Astrocyte (in vitro differentiated cells and primary cell): ENCODE measurements around the gene PVR. TPM values are rescaled to one million over a fixed set of nuclear protein-coding genes. Genes with fewer than 3 reads are reported as not detected.
A peak's percentile ranks its signal among the peaks of the same experiment; 100 is the strongest.

Experiments
- DNase-seq: peaks from one replicate; pipeline ENCODE4 v3.0.0-alpha.2; 2010; ENCODE audit warnings: low read depth
- FAIRE-seq: peaks from 2 replicates; lab custom pipeline; 2011; peaks lifted over from hg19 to GRCh38; lab: Jason Lieb, UNC
- H2AFZ ChIP-seq: 2 replicates; pipeline ENCODE4 v1.6.0; 2012; ENCODE audit warnings: low read depth, low read length, inconsistent platforms
- H3K27ac ChIP-seq: 2 replicates; pipeline ENCODE4 v1.5.1; 2011; ENCODE audit warnings: low read depth, low read length, inconsistent platforms
- H3K27me3 ChIP-seq: 2 replicates; pipeline ENCODE4 v1.6.0; 2011; ENCODE audit warnings: low read length, inconsistent platforms; ENCODE audit not compliant: insufficient read depth
- H3K36me3 ChIP-seq: 2 replicates; pipeline ENCODE4 v1.5.1; 2011; ENCODE audit warnings: low read length, inconsistent platforms; ENCODE audit not compliant: insufficient read depth
- H3K4me1 ChIP-seq: 2 replicates; pipeline ENCODE4 v1.5.1; 2011; ENCODE audit warnings: low read length, inconsistent platforms; ENCODE audit not compliant: insufficient read depth
- H3K4me2 ChIP-seq: 2 replicates; pipeline ENCODE4 v1.6.0; 2012; ENCODE audit warnings: low read length, inconsistent platforms
- H3K4me3 ChIP-seq: 2 replicates; pipeline ENCODE4 v1.5.1; 2011; ENCODE audit warnings: low read depth, mild to moderate bottlenecking, low read length, inconsistent platforms; ENCODE audit not compliant: insufficient read depth
- H3K79me2 ChIP-seq: 2 replicates; pipeline ENCODE4 v1.6.0; 2012; ENCODE audit warnings: mild to moderate bottlenecking, low read length, inconsistent platforms; ENCODE audit not compliant: insufficient read depth
- H3K9ac ChIP-seq: 2 replicates; pipeline ENCODE4 v1.6.0; 2012; ENCODE audit warnings: mild to moderate bottlenecking, low read length, inconsistent platforms
- H3K9me3 ChIP-seq: 2 replicates; pipeline ENCODE4 v1.5.1; 2012; ENCODE audit warnings: low read depth, mild to moderate bottlenecking, low read length, inconsistent platforms; ENCODE audit not compliant: insufficient read depth
- H4K20me1 ChIP-seq: 2 replicates; pipeline ENCODE4 v1.6.0; 2012; ENCODE audit warnings: low read length, inconsistent platforms; ENCODE audit not compliant: insufficient read depth
- H3K27ac Mint-ChIP-seq: one replicate; pipeline ENCODE4 v1.8.0; 2021; ENCODE audit warnings: mild to moderate bottlenecking, mixed read lengths; ENCODE audit not compliant: unreplicated experiment
- H3K27me3 Mint-ChIP-seq: one replicate; pipeline ENCODE4 v1.8.0; 2021; ENCODE audit warnings: low read depth, mixed read lengths; ENCODE audit not compliant: unreplicated experiment
- H3K36me3 Mint-ChIP-seq: one replicate; pipeline ENCODE4 v1.8.0; 2021; ENCODE audit warnings: low read depth, mixed read lengths; ENCODE audit not compliant: unreplicated experiment
- H3K4me1 Mint-ChIP-seq: one replicate; pipeline ENCODE4 v1.8.0; 2021; ENCODE audit warnings: low read depth, mixed read lengths; ENCODE audit not compliant: unreplicated experiment
- H3K4me3 Mint-ChIP-seq: one replicate; pipeline ENCODE4 v1.8.0; 2021; ENCODE audit warnings: mild to moderate bottlenecking, moderate library complexity, mixed read lengths; ENCODE audit not compliant: unreplicated experiment
- H3K9me3 Mint-ChIP-seq: one replicate; pipeline ENCODE4 v1.8.0; 2021; ENCODE audit warnings: mild to moderate bottlenecking, mixed read lengths; ENCODE audit not compliant: unreplicated experiment
- CTCF ChIP-seq: IDR thresholded peaks from 2 replicates; pipeline ENCODE4 v1.5.1; 2011; ENCODE audit warnings: low read depth, mild to moderate bottlenecking, inconsistent platforms, low read length, moderate library complexity; ENCODE audit not compliant: insufficient read depth
- EZH2 ChIP-seq: IDR thresholded peaks from 2 replicates; pipeline ENCODE4 v1.6.1; 2012; ENCODE audit warnings: mild to moderate bottlenecking, low read length, inconsistent platforms; ENCODE audit not compliant: insufficient read depth
- total RNA-seq: library from RNA; stranded (reverse); gene quantifications from 2 replicates; pipeline ENCODE4 v1.2.1, GENCODE V29; 2021

The PVR gene
- total RNA-seq, 1 donor from 2014 or later: 81.6 TPM

DNA sequence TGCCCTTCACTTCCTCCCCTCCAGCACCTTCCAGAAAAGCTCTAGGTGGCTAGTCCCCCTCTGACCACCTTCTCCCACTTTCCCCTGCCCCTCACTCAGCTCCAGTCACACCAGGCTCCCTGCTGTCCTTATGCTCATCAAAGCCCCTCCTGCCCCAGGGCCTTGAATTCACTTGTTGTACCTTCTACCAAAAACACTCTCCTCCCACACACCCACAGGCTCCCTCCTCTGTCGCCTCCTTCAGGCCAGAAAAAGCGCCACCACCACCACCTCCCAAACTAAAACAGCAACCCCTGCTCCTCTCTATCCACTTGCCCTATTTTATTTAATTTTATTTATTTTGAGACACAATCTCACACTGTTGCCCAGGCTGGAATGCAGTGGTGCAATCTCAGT is 50.5 kb downstream of the PVR start:
- Mint-ChIP-seq H3K36me3 (no peaks in the 10 kb centered on the region), H3K4me3 (no peak overlapping the region), H3K27me3 (peaks cover 17% of the 10 kb centered on the region), H3K4me1 (peaks cover 7% of the 10 kb centered on the region), H3K9me3 (no peaks in the 10 kb centered on the region), H3K27ac (peak overlapping the region; percentile 53)
- DNase-seq (no peak), FAIRE-seq (no peak)
- no peaks in the 10 kb centered on the region for H3K36me3 ChIP-seq
- TF ChIP-seq EZH2: no peak
- peak; percentile 4 for TF ChIP-seq CTCF
- H3K4me1 ChIP-seq: peaks cover 13% of the 10 kb centered on the region
- no peak overlapping the region for H3K4me2 ChIP-seq
- no peaks in the 10 kb centered on the region for H3K79me2 ChIP-seq
- H3K4me3 ChIP-seq: no peak overlapping the region
- no peak overlapping the region for H3K9ac ChIP-seq
- no peaks in the 10 kb centered on the region for H3K9me3 ChIP-seq
- H3K27me3 ChIP-seq: no peaks in the 10 kb centered on the region
- no peak overlapping the region for H2AFZ ChIP-seq
- no peak overlapping the region for H3K27ac ChIP-seq
- no peaks in the 10 kb centered on the region for H4K20me1 ChIP-seq

- no peaks in the 10 kb centered on the region for H3K79me2 ChIP-seq
- H3K9me3 Mint-ChIP-seq: no peaks in the 10 kb centered on the region
Observed at GRCh38 chr19:44696939-44697669, 53.4 kb downstream of the PVR start.

More at GRCh38 chr19:44696939-44697669, 53.4 kb downstream of the PVR start:
- Mint-ChIP-seq H3K4me3 (no peak overlapping the region), H3K27me3 (peaks cover 17% of the 10 kb centered on the region), H3K36me3 (no peaks in the 10 kb centered on the region), H3K4me1 (peaks cover 1% of the 10 kb centered on the region), H3K27ac (no peak overlapping the region)
- Histone ChIP-seq H3K9me3 (no peaks in the 10 kb centered on the region), H3K4me3 (no peak overlapping the region), H4K20me1 (no peaks in the 10 kb centered on the region), H3K36me3 (no peaks in the 10 kb centered on the region), H3K27ac (no peak overlapping the region), H3K4me1 (peaks cover 6% of the 10 kb centered on the region), H3K27me3 (no peaks in the 10 kb centered on the region), H3K9ac (no peak overlapping the region), H2AFZ (no peak overlapping the region), H3K4me2 (no peak overlapping the region)
- TF ChIP-seq CTCF: no peak
- no peak for TF ChIP-seq EZH2
- FAIRE-seq (no peak), DNase-seq (no peak)
